Thoracic aorta (tissue), 2 donors: ENCODE data around the gene SORL1. TPM values are rescaled to one million over a fixed set of nuclear protein-coding genes. Genes with fewer than 3 reads are reported as not detected.

Source experiments
- ATAC-seq: fragments of 150-250 bp; one replicate; pipeline ENCODE4 v1.8.0; 2017; ENCODE audit warnings: low read depth; ENCODE audit not compliant: insufficient number of reproducible peaks, low FRiP score
- DNase-seq: peaks from one replicate; pipeline ENCODE4 v3.0.0-alpha.2; 2020; ENCODE audit warnings: low spot score
- H3K27ac ChIP-seq, 2 donors: fragments of 200-600 bp; sonication (generic); 1 replicate in 1 of 2; 2 replicates in 1 of 2; pipeline ENCODE4 v1.5.1; 2016; ENCODE audit warnings: mild to moderate bottlenecking in 2 of 2, moderate library complexity in 2 of 2
- H3K27me3 ChIP-seq: fragments of 200-600 bp; sonication (generic); replicated peaks from 2 replicates; pipeline ENCODE4 v1.6.0; 2016; ENCODE audit warnings: mild to moderate bottlenecking; ENCODE audit not compliant: insufficient read depth
- H3K36me3 ChIP-seq: fragments of 200-600 bp; sonication (generic); one replicate; pipeline ENCODE4 v1.5.1; 2016
- H3K4me1 ChIP-seq, 2 donors: fragments of 200-600 bp; sonication (generic); 1 replicate in 1 of 2; 2 replicates in 1 of 2; pipeline versions ENCODE4 v1.5.1 to v1.6.0; 2016; ENCODE audit warnings: low read depth in 2 of 2, mild to moderate bottlenecking in 1 of 2; ENCODE audit not compliant: control insufficient read depth in 1 of 2
- H3K4me3 ChIP-seq: fragments of 200-600 bp; sonication (generic); 2 replicates; pipeline ENCODE4 v1.5.1; 2016; ENCODE audit warnings: mild to moderate bottlenecking
- H3K9me3 ChIP-seq: fragments of 200-600 bp; sonication (generic); 2 replicates; pipeline ENCODE4 v1.5.1; 2016
- CTCF ChIP-seq: fragments of 200-600 bp; sonication (generic); IDR thresholded peaks from one replicate; pipeline ENCODE4 v1.5.1; 2019; ENCODE audit warnings: antibody characterized with exemption
- total RNA-seq, 2 donors: library from RNA; depleted of rRNA; stranded (reverse); fragments of >200 nt; gene quantifications; one replicate each; pipeline versions ENCODE4 v1.1.0 to v1.2.3, GENCODE V29; 2016

The SORL1 gene
- total RNA-seq, 2 donors from 2014 or later, result 26.9 to 33.0 TPM

GRCh38 chr11:121520243-121521144 is 68.4 kb downstream of the SORL1 start:
- peak overlapping the region; percentile 39 for H3K4me3 ChIP-seq
- H3K9me3 ChIP-seq, result no peaks in the 10 kb centered on the region
- H3K27me3 ChIP-seq, result no peaks in the 10 kb centered on the region
- TF ChIP-seq CTCF, result no peak
- ATAC-seq (peak; percentile 63), DNase-seq (no peak)
- H3K36me3 ChIP-seq, result no peaks in the 10 kb centered on the region
- H3K4me1 ChIP-seq, result peaks cover 16 to 38% of the 10 kb centered on the region in 2 donors
- H3K27ac ChIP-seq, result peak overlapping the region; percentile 73 to 82

- Histone ChIP-seq H3K36me3 (no peaks in the 10 kb centered on the region), H3K4me1 (peaks cover 16 to 38% of the 10 kb centered on the region in 2 donors), H3K9me3 (no peaks in the 10 kb centered on the region), H3K27me3 (no peaks in the 10 kb centered on the region), H3K4me3 (peak overlapping the region; percentile 39), H3K27ac (peak overlapping the region; percentile 73 to 82)
- no peak for TF ChIP-seq CTCF
- ATAC-seq, result no peak
- no peak for DNase-seq
Observed at GRCh38 chr11:121521145-121522042, 69.3 kb downstream of the SORL1 start.

GRCh38 chr11:121522043-121522941 is 70.2 kb downstream of the SORL1 start:
- H3K4me1 ChIP-seq, result peaks cover 16 to 38% of the 10 kb centered on the region in 2 donors
- TF ChIP-seq CTCF, result no peak
- DNase-seq (no peak), ATAC-seq (no peak)
- no peaks in the 10 kb centered on the region for H3K9me3 ChIP-seq
- H3K27me3 ChIP-seq, result no peaks in the 10 kb centered on the region
- peak overlapping the region; percentile 73 to 82 for H3K27ac ChIP-seq
- no peak overlapping the region for H3K4me3 ChIP-seq
- no peaks in the 10 kb centered on the region for H3K36me3 ChIP-seq

GRCh38 chr11:121523581-121524232 is 71.6 kb downstream of the SORL1 start:
- Histone ChIP-seq H3K9me3 (no peaks in the 10 kb centered on the region), H3K27me3 (no peaks in the 10 kb centered on the region), H3K27ac (no peak overlapping the region), H3K4me3 (no peak overlapping the region), H3K36me3 (no peaks in the 10 kb centered on the region), H3K4me1 (peaks cover 16 to 38% of the 10 kb centered on the region in 2 donors)
- DNase-seq (no peak), ATAC-seq (no peak)
- no peak for TF ChIP-seq CTCF
